Pancreas (tissue), 10 donors: ENCODE measurements around the gene TEX12. TPM values are rescaled to one million over a fixed set of nuclear protein-coding genes. Genes with fewer than 3 reads are reported as not detected.
A peak's percentile ranks its signal among the peaks of the same experiment; 100 is the strongest.

Source experiments
- ATAC-seq, 4 donors: fragments of 200-7000 bp; cut with Tn5 transposase; one replicate each; pipeline versions ENCODE4 v1.8.0 to v1.9.1; 2020; ENCODE audit warnings: mild to moderate bottlenecking in 4 of 4, moderate library complexity in 4 of 4
- DNase-seq, 6 donors: peaks; one replicate each; pipeline ENCODE4 v3.0.0-alpha.2; 2020
- FAIRE-seq: peaks from 2 replicates; lab custom pipeline; 2012; peaks lifted over from hg19 to GRCh38; lab: Jason Lieb, UNC
- H3K27ac ChIP-seq, 4 donors: fragments of 200-600 bp; sonication (generic); 1 replicate in 3 of 4; 2 replicates in 1 of 4; pipeline versions ENCODE4 v1.5.0 to v1.8.0; 2020
- H3K27me3 ChIP-seq, 4 donors: fragments of 200-600 bp; one replicate each; pipeline ENCODE4 v1.8.0; 2021
- H3K36me3 ChIP-seq, 3 donors: fragments of 200-600 bp; sonication (generic) in 1 of 3; one replicate each; pipeline versions ENCODE4 v1.5.0 to v1.8.0; 2020 to 2021
- H3K4me1 ChIP-seq, 3 donors: fragments of 200-600 bp; one replicate each; pipeline ENCODE4 v1.8.0; 2021
- H3K4me3 ChIP-seq, 4 donors: fragments of 200-600 bp; sonication (generic) in 2 of 4; one replicate each; pipeline versions ENCODE4 v1.5.0 to v1.8.0; 2020 to 2021
- H3K9me3 ChIP-seq, 4 donors: fragments of 200-600 bp; one replicate each; pipeline ENCODE4 v1.8.0; 2021
- CTCF ChIP-seq, 4 donors: fragments of 200-600 bp; sonication (generic) in 3 of 4; IDR thresholded peaks; one replicate each; pipeline versions ENCODE4 v1.5.0 to v1.8.0; 2021; ENCODE audit warnings: antibody characterized with exemption in 4 of 4
- WGBS, 2 donors: extraction: QIAGEN DNeasy Blood & Tissue Kit; methylation state at CpG; one replicate each; pipeline ENCODE4 v1.1.7; 2013; 5-methylcytosine and 5-hydroxymethylcytosine counted together
- intact Hi-C, 3 donors: fragments of 100-400 bp; cut with DNase I; formaldehyde crosslinking; loops; one replicate each; pipeline versions ENCODE4 v1.11.1 to v1.14.2; 2022
- polyA plus RNA-seq, 2 donors: library from polyadenylated mRNA; stranded (reverse); fragments of 200-250 nt; gene quantifications; one replicate each; pipeline ENCODE4 v1.2.3, GENCODE V29; 2013
- total RNA-seq, 6 donors: library from RNA; stranded (reverse); fragmentation: NEBNext Ultra II Directional in 4 of 6; extraction: Animal tissue kit (Norgen Biotek cat#: 25700) in 4 of 6; gene quantifications; one replicate each; pipeline versions ENCODE4 v1.2.1 to v1.2.4, GENCODE V29; 2021 to 2023
- donor health status: healthy with polysubstance abuse.
- donor health status: DM: no; HTN: no; CAD: no; lungs with moderate emphysema.
- donor health status: DM: no; HTN: no; CAD: no.
- donor health status: control.
- donor health status: control.
- donor health status: Bipolar disorder and iron deficiency.
- donor health status: DM: yes; HTN: yes; CAD: no.
- donor health status: DM: no; HTN: no; CAD: no.
- donor health status: DM: no; HTN: no; CAD: no.
- donor health status: DM: yes; HTN: yes; CAD: no.

TEX12 gene
- total and polyA plus RNA-seq, 8 donors = 0.19 TPM; not detected in 7

- Histone ChIP-seq H3K4me3 (no peak overlapping the region), H3K27me3 (no peaks in the 10 kb centered on the region), H3K27ac (no peak overlapping the region), H3K4me1 (no peaks in the 10 kb centered on the region), H3K36me3 (no peaks in the 10 kb centered on the region), H3K9me3 (no peaks in the 10 kb centered on the region)
- no peak for ATAC-seq
- WGBS, 2 donors = 78 to 84% methylated on average over 5 of the region's 5 CpGs
- no peak for FAIRE-seq
- TF ChIP-seq CTCF (IDR thresholded peaks at IDR 0.05) = no peak
- intact Hi-C loops = no loop called here
- DNase-seq = no peak
These were observed 16.7 kb upstream of the TEX12 start for GRCh38 chr11:112150517-112150916.

- intact Hi-C loops = no loop called here
- TF ChIP-seq CTCF (IDR thresholded peaks at IDR 0.05) = no peak
- H3K36me3 ChIP-seq = no peaks in the 10 kb centered on the region
- FAIRE-seq (peak; percentile 34), ATAC-seq (no peak), DNase-seq (no peak)
- H3K27me3 ChIP-seq = no peaks in the 10 kb centered on the region
- peak overlapping the region in 2 of 4 donors; percentile 29 to 59 for H3K27ac ChIP-seq
- H3K4me3 ChIP-seq = no peak overlapping the region
- no peaks in the 10 kb centered on the region for H3K9me3 ChIP-seq
- 73 to 80% methylated on average over 5 of the region's 5 CpGs for WGBS, 2 donors
- peaks cover 0 to 21% (median 0%) of the 10 kb centered on the region in 3 donors for H3K4me1 ChIP-seq
These were observed 10.8 kb upstream of the TEX12 start for GRCh38 chr11:112156153-112156955.

GRCh38 chr11:112156956-112157766 is 10.0 kb upstream of the TEX12 start:
- Histone ChIP-seq H3K9me3 (no peaks in the 10 kb centered on the region), H3K27me3 (no peaks in the 10 kb centered on the region), H3K27ac (peak overlapping the region in 3 of 4 donors; percentile 26 to 69 (median 59)), H3K4me3 (no peak overlapping the region), H3K4me1 (peaks cover 0 to 21% (median 0%) of the 10 kb centered on the region in 3 donors), H3K36me3 (no peaks in the 10 kb centered on the region)
- WGBS, 2 donors = 58 to 59% methylated on average over 4 of the region's 4 CpGs
- DNase-seq (peak in 3 of 6 donors; percentile 33 to 56 (median 43)), FAIRE-seq (peak; percentile 43), ATAC-seq (peak; percentile 84 to 95 (median 92))
- no peak for TF ChIP-seq CTCF (IDR thresholded peaks at IDR 0.05)
- intact Hi-C loops = no loop called here

- H3K27me3 ChIP-seq = no peaks in the 10 kb centered on the region
- no peak overlapping the region for H3K4me3 ChIP-seq
- DNase-seq (no peak), FAIRE-seq (no peak), ATAC-seq (no peak)
- H3K27ac ChIP-seq = peak overlapping the region in 1 of 4 donors; percentile 17
- H3K9me3 ChIP-seq = no peaks in the 10 kb centered on the region
- intact Hi-C loops = no loop called here
- H3K36me3 ChIP-seq = no peaks in the 10 kb centered on the region
- H3K4me1 ChIP-seq = peaks cover 0 to 21% (median 0%) of the 10 kb centered on the region in 3 donors
- 87 to 90% methylated on average over 7 of the region's 7 CpGs for WGBS, 2 donors
- TF ChIP-seq CTCF (IDR thresholded peaks at IDR 0.05) = no peak
These were observed 7.8 kb upstream of the TEX12 start for GRCh38 chr11:112159098-112160065.
